Renal cortex interstitium (tissue), 11 donors: ENCODE data around the gene GRK2. TPM values are rescaled to one million over a fixed set of nuclear protein-coding genes. Genes with fewer than 3 reads are reported as not detected.

Experiments used
- DNase-seq, 11 donors: peaks; one replicate each; pipeline ENCODE4 v3.0.0-alpha.2; 2013; ENCODE audit warnings: low read depth in 9 of 11, low spot score in 4 of 11; ENCODE audit errors: extremely low read depth in 1 of 11
- polyA plus RNA-seq, 3 donors: library from polyadenylated mRNA; unstranded; fragments of 120-200 nt; gene quantifications; one replicate each; pipeline ENCODE4 v1.2.1, GENCODE V29; 2013; ENCODE audit not compliant: insufficient read length in 3 of 3

Gene GRK2
- polyA plus RNA-seq, 3 donors = 52.3 to 67.2 (median 56.8) TPM

- DNase-seq = peak in 1 of 11 donors; percentile 44
Observed at GRCh38 chr11:67277231-67277961, 11.1 kb downstream of the GRK2 start.

- no peak for DNase-seq
Observed at GRCh38 chr11:67278135-67278938, 12.1 kb downstream of the GRK2 start.

- no peak for DNase-seq
Observed at GRCh38 chr11:67278939-67279588, 12.8 kb downstream of the GRK2 start.

GRCh38 chr11:67279589-67280340 lies 13.5 kb downstream of the GRK2 start:
- DNase-seq = no peak

GRCh38 chr11:67280341-67280787 lies 14.1 kb downstream of the GRK2 start:
- DNase-seq = no peak

GRCh38 chr11:67280788-67281551 lies 14.7 kb downstream of the GRK2 start:
- DNase-seq = no peak

- no peak for DNase-seq
Observed at GRCh38 chr11:67281552-67282150, 15.4 kb downstream of the GRK2 start.

- DNase-seq = no peak
Observed at GRCh38 chr11:67282155-67282875, 16.0 kb downstream of the GRK2 start.

GRCh38 chr11:67282876-67283371 lies 16.7 kb downstream of the GRK2 start:
- DNase-seq = no peak

- DNase-seq = no peak
Observed at GRCh38 chr11:67283481-67283963, 17.2 kb downstream of the GRK2 start.

- DNase-seq = no peak
Observed at GRCh38 chr11:67284811-67285540, 18.7 kb downstream of the GRK2 start.

- DNase-seq = no peak
Observed at GRCh38 chr11:67285541-67286498, 19.5 kb downstream of the GRK2 start.

GRCh38 chr11:67286621-67287333 lies 20.5 kb downstream of the GRK2 start:
- DNase-seq = no peak

GRCh38 chr11:67287355-67288197 lies 21.3 kb downstream of the GRK2 start:
- no peak for DNase-seq
